Sigmoid colon (tissue), 7 donors: ENCODE measurements around the gene SMAGP. TPM values are rescaled to one million over a fixed set of nuclear protein-coding genes. Genes with fewer than 3 reads are reported as not detected.

ENCODE experiments used
- DNase-seq: peaks from one replicate; pipeline ENCODE4 v3.0.0-alpha.2; 2019
- H3K27ac ChIP-seq, 4 donors: fragments of 200-600 bp; sonication (generic); one replicate each; pipeline ENCODE4 v1.5.1; 2016 to 2019; ENCODE audit warnings: mild to moderate bottlenecking in 1 of 4
- H3K27me3 ChIP-seq, 3 donors: fragments of 200-600 bp; sonication (generic); one replicate each; pipeline ENCODE4 v1.5.1; 2019; ENCODE audit warnings: mild to moderate bottlenecking in 1 of 3
- H3K36me3 ChIP-seq, 4 donors: fragments of 200-600 bp; sonication (generic); one replicate each; pipeline ENCODE4 v1.5.1; 2016 to 2019
- H3K4me1 ChIP-seq, 4 donors: fragments of 200-600 bp; sonication (generic); one replicate each; pipeline ENCODE4 v1.5.1; 2017 to 2019
- H3K4me3 ChIP-seq, 4 donors: fragments of 200-600 bp; sonication (generic); one replicate each; pipeline ENCODE4 v1.5.1; 2017 to 2019; ENCODE audit warnings: mild to moderate bottlenecking in 2 of 4, moderate library complexity in 1 of 4
- H3K9me3 ChIP-seq, 4 donors: fragments of 200-600 bp in 3 of 4; sonication (generic) in 3 of 4; one replicate each; pipeline versions ENCODE4 v1.5.1 to v1.6.1; 2013 to 2019
- CTCF ChIP-seq, 4 experiments: fragments of 450-650 bp in 3 of 4; fragments of 200-600 bp in 1 of 4; IDR thresholded peaks; one replicate each; pipeline ENCODE4 v1.5.1; 2016 to 2019; ENCODE audit warnings: antibody characterized with exemption in 4 of 4, mild to moderate bottlenecking in 3 of 4, moderate library complexity in 2 of 4
- EP300 ChIP-seq, 4 donors: sonication (generic); formaldehyde crosslinking; IDR thresholded peaks; one replicate each; pipeline ENCODE4 v1.6.1; 2017; ENCODE audit warnings: antibody characterized with exemption in 4 of 4
- POLR2A ChIP-seq, 2 donors: fragments of 450-650 bp; IDR thresholded peaks; one replicate each; pipeline ENCODE4 v1.6.1; 2016; ENCODE audit warnings: antibody characterized with exemption in 2 of 2, mild to moderate bottlenecking in 2 of 2, moderate library complexity in 2 of 2
- POLR2AphosphoS5 ChIP-seq, 4 donors: sonication (generic); formaldehyde crosslinking; IDR thresholded peaks; one replicate each; pipeline ENCODE4 v1.6.1; 2017; ENCODE audit warnings: antibody characterized with exemption in 4 of 4
- WGBS, 2 donors: extraction: QIAGEN DNeasy Blood & Tissue Kit; methylation state at CpG; one replicate each; pipeline ENCODE4 v1.1.7; 2013; 5-methylcytosine and 5-hydroxymethylcytosine counted together
- intact Hi-C: fragments of 100-400 bp; cut with DNase I; formaldehyde crosslinking; loops from one replicate; pipeline ENCODE4 v1.15.1; 2023
- polyA plus RNA-seq, 3 donors: library from polyadenylated mRNA; stranded (reverse); fragments of 200-250 nt; gene quantifications; one replicate each; pipeline ENCODE4 v1.2.3, GENCODE V29; 2013
- total RNA-seq, 4 donors: library from RNA; depleted of rRNA; stranded (reverse); fragments of >200 nt; gene quantifications; one replicate each; pipeline ENCODE4 v1.1.0, GENCODE V29; 2016
- donor health status: healthy with polysubstance abuse.
- donor health status: Bipolar disorder and iron deficiency.
- donor health status: healthy.

Gene SMAGP
- total and polyA plus RNA-seq, 7 donors = 1.9 to 81.7 (median 5.3) TPM

DNA sequence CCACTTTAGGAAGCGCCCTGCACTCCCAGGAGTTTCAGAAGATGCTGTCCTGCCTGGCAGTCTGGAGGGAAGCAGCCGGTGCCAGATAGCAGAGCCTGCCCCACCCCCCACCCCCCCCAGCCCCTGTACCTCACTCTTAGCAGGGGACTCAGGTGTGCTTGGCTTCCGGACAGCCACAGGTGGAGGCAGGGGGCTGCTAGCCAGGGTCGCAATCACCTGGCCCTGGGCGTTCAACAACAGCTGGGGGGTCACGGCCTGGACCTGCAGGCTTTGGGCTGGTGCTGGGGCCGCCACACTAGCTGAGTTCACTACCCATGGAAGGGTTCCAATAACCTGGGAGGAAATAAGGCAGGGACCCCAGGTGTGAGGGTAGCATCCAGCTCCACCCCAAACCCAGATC, 74.4 kb downstream of the SMAGP start:
- DNase-seq = peak; percentile 48
- H3K27me3 ChIP-seq = no peaks in the 10 kb centered on the region
- no peak overlapping the region for H3K4me3 ChIP-seq
- no peaks in the 10 kb centered on the region for H3K9me3 ChIP-seq
- peaks cover 5 to 46% (median 7%) of the 10 kb centered on the region in 4 donors for H3K36me3 ChIP-seq
- no peaks in the 10 kb centered on the region for H3K4me1 ChIP-seq
- intact Hi-C loops = no loop called here
- WGBS, 2 donors = 94 to 95% methylated on average over 7 of the region's 7 CpGs
- no peak for TF ChIP-seq POLR2AphosphoS5 (IDR thresholded peaks at IDR 0.05)
- no peak for TF ChIP-seq EP300 (IDR thresholded peaks at IDR 0.05)
- TF ChIP-seq POLR2A (IDR thresholded peaks at IDR 0.05) = no peak
- TF ChIP-seq CTCF (IDR thresholded peaks at IDR 0.05) = no peak
- H3K27ac ChIP-seq = no peak overlapping the region

Other genes starting within 250 kb of the SMAGP start
- 10 to 100 TPM; 25.0 to 44.6 (median 37.1) TPM for gene SLC11A2, start 244.0 kb downstream of the SMAGP start, total RNA-seq
- 10 to 100 TPM in 1 of 3 donors, 1 to 10 TPM in 2; 3.9 to 21.4 (median 4.8) TPM for gene SLC11A2, start 244.0 kb downstream of the SMAGP start, polyA plus RNA-seq
- 10 to 100 TPM; 59.5 to 87.2 (median 72.4) TPM for gene LETMD1, start 222.1 kb downstream of the SMAGP start, total RNA-seq
- 10 to 100 TPM; 37.0 to 66.0 (median 55.3) TPM for gene LETMD1, start 222.1 kb downstream of the SMAGP start, polyA plus RNA-seq
- gene CSRNP2, start 186.8 kb downstream of the SMAGP start, total RNA-seq = 10 to 100 TPM; 17.4 to 23.9 (median 20.6) TPM
- gene CSRNP2, start 186.8 kb downstream of the SMAGP start, polyA plus RNA-seq = 10 to 100 TPM in 1 of 3 donors, 1 to 10 TPM in 2; 8.4 to 11.4 (median 9.2) TPM
- gene TFCP2, start 97.3 kb downstream of the SMAGP start, total RNA-seq = 10 to 100 TPM; 11.9 to 17.8 (median 13.7) TPM
- gene TFCP2, start 97.3 kb downstream of the SMAGP start, polyA plus RNA-seq = 10 to 100 TPM; 10.4 to 18.1 (median 12.6) TPM
- gene POU6F1, start 52.4 kb downstream of the SMAGP start, total RNA-seq = 10 to 100 TPM in 1 of 4 donors, 1 to 10 TPM in 3; 5.8 to 15.8 (median 8.5) TPM
- 1 to 10 TPM; 1.2 to 4.5 (median 1.6) TPM for gene POU6F1, start 52.4 kb downstream of the SMAGP start, polyA plus RNA-seq
- gene DAZAP2, start 31.6 kb downstream of the SMAGP start, total RNA-seq = 100 to 1,000 TPM; 107 to 265 (median 191) TPM
- gene DAZAP2, start 31.6 kb downstream of the SMAGP start, polyA plus RNA-seq = 100 to 1,000 TPM; 428 to 701 (median 638) TPM
- 1 to 10 TPM; 2.3 to 4.2 (median 2.9) TPM for gene BIN2, start 53.8 kb upstream of the SMAGP start, total RNA-seq
- 10 to 100 TPM in 2 of 3 donors, 1 to 10 TPM in 1; 7.4 to 21.2 (median 10.8) TPM for gene BIN2, start 53.8 kb upstream of the SMAGP start, polyA plus RNA-seq
- gene CELA1, start 76.3 kb upstream of the SMAGP start, total RNA-seq = not detected
- gene CELA1, start 76.3 kb upstream of the SMAGP start, polyA plus RNA-seq = not detected
- 1 to 10 TPM; 1.6 to 7.6 (median 4.6) TPM for gene GALNT6, start 121.0 kb upstream of the SMAGP start, total RNA-seq
- 10 to 100 TPM in 1 of 3 donors, 1 to 10 TPM in 2; 3.7 to 10.6 (median 7.2) TPM for gene GALNT6, start 121.0 kb upstream of the SMAGP start, polyA plus RNA-seq
- 1 to 10 TPM in 2 of 4 donors, under 1 TPM in 2; 0.16 to 3.0 (median 1.3) TPM for gene SLC4A8, start 154.4 kb upstream of the SMAGP start, total RNA-seq
- 1 to 10 TPM in 1 of 3 donors, under 1 TPM in 2; under 0.01 to 1.1 (median under 0.01) TPM for gene SLC4A8, start 154.4 kb upstream of the SMAGP start, polyA plus RNA-seq